Activated T-cell treated with anti-CD3 and anti-CD28 coated beads for 24 hours (primary cell): ENCODE results near the gene ENHO.

Experiments
- DNase-seq: peaks from one replicate; pipeline ENCODE4 v3.0.0-alpha.2; 2020; ENCODE audit warnings: low read depth

Gene ENHO

GRCh38 chr9:34524349-34524748, 1.6 kb upstream of the ENHO start:
- no peak for DNase-seq

DNA sequence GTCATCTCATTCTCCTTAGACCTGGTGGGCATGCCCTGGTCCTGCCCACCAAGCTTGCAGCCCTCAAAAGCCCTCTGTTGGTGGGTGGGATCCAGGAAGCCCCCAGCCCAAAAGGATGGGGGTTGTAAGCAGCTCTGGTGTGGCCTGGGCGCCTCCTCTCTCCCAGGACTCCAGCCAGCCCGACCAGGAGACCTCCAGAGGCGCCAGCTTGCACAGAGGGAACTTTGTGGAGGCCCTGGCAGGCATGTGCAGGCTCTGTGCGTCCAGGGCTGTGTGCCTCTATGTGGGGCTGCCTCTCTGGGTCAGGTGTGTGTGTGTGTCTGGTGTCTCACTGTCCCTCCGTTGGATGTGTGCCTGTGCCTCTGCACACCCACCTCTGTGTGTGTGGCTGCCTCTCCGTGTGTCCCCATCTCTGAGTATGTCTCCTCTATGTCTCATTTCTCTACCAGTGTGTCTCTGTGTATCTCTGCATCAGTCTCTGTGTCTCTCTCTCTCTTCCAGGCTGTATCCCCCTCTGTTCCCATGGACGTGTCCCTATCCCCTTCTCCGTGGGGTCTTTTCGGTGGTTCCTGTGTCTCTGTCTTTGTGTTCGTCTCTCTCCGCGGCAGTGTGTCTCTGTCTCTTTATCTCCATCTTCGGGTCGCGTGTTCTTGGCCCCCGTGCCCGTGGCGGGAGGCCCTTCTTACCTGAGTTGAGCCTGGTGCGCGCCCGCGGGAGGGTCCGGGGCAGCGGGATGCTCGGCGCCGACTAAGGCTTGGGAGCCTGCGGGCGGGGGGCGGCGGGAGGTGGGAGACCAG, 501 bp downstream of the ENHO start:
- no peak for DNase-seq

DNA sequence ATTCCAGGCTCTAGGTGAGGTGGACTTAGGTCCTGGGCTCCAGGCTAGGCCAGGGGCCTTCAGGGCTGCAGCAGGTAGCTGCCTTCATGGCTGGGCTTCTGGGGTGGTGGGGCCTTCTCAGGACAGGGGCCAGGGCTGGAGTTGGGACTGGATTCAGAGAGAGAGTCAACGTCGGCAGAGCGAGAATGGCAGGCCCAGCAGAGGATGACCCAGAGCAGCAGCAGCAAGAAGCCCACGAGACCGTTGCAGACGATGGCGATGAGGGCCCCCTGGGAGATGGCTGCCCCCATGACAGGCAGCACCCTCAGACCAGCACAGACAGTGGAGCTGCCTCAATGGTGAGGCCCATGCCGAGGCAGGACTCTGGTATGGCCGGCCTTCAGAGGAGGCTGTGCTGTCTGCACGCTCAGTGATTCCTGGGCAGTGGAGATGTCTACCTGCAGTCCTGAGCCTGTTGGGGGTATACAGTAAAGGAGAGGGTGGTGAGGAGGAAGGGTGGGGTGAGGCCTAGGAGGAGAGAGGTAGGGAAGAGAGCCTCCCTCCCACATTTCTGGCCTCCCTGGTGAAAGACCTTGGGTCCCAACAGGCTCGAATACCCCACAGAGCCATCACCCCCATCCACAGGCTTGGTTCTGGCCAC, 1.3 kb downstream of the ENHO start:
- no peak for DNase-seq

GRCh38 chr9:34520505-34521385, 2.0 kb downstream of the ENHO start:
- DNase-seq, result no peak

DNA sequence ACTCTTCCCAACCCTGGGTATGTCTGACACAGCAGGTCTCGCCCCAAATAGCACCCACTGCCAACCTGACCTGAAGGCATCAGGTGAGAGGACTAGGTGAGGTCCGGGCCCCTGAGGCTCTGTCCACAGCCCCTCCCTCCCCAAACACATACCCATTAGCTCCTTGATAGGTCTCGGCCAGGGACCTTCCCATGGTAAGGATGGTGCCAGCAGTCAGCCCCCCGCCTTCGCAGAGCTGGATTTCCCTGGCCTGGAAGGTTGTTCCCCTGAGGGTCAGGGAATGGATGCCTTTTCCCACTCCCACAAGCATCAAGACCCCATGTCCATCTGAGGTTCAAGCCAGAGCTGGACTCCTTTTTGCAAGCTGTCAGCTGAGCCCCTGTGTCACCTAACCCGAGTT, 2.7 kb downstream of the ENHO start:
- DNase-seq, result no peak

DNA sequence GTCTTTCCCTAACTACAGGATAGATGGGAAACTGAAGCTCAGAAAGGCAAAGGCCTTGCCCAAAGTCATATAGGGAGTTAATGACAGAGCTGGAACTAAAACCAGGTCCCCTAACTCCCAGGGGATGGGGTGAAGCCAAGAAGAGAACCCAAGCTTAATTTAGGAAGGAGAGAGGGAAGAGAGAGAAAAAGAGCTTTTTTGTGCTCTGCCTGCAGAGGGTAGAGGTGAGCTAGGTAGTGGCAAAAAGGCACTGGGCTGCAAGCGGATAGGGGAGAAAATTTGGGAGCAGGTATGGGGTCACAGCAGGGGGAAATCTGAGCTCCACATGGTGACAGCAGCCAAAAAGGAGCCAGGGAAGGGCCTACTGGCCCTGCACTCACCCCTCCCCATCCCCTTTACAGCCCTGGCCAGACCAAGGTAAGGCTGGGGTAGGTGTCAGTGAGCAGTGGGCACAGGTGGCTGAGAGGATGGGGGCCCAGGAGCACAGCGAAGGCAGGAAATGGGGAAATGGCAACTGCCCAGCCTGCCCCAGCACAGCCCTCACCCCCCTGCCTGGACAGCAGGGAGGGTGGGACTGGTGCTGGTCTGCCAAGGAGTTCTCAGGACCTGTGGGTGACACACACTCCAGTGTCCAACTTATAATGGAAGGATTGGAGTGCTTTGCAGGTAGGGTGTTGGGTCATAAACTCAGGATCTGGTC, 3.3 kb downstream of the ENHO start:
- DNase-seq, result no peak

DNA sequence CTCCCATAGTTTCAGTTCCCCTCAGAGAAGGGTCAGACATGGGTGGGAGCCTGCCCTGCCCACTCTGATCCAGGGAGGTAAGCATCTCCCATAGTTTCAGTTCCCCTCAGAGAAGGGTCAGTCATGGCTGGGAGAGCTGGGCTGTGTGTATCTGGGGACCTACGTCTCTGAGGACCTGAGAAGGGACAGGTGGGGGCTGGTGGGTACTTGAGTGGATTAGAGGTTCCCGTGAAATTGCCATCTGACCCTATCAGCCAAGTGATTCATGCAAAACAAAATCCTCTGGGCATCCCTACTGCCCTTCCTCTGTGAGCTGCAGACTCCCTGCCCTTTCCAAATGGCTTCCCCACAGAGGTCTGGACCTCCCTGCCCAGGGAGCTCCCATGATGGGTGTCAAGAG, 3.9 kb downstream of the ENHO start:
- DNase-seq, result no peak

- DNase-seq, result no peak
Observed at GRCh38 chr9:34518110-34518616, 4.6 kb downstream of the ENHO start.

- DNase-seq, result no peak
Observed at GRCh38 chr9:34517185-34517584, 5.6 kb downstream of the ENHO start.

GRCh38 chr9:34515959-34516358, 6.8 kb downstream of the ENHO start:
- DNase-seq, result no peak

DNA sequence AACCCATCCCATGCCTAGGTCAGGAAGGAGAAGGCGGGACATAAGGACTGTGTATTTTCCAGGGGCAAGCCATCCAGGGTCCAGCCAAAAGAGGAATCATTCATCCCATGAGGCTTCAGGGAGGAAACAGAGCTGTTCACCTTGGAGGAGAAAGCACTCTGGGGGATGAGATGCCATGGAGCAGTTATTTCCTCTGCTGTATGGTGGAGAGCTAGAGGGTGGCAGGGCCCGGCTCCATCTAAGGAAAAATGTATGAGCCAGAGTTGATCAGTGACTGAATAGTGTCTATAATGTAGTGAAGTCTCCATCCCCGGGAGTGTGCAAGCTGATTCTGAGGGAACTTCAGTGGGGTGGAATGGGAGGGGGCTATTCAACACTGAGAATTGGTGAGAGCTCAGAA, 8.0 kb downstream of the ENHO start:
- no peak for DNase-seq

GRCh38 chr9:34514401-34514800, 8.4 kb downstream of the ENHO start:
- no peak for DNase-seq

GRCh38 chr9:34513567-34514214, 9.1 kb downstream of the ENHO start:
- DNase-seq, result no peak

DNA sequence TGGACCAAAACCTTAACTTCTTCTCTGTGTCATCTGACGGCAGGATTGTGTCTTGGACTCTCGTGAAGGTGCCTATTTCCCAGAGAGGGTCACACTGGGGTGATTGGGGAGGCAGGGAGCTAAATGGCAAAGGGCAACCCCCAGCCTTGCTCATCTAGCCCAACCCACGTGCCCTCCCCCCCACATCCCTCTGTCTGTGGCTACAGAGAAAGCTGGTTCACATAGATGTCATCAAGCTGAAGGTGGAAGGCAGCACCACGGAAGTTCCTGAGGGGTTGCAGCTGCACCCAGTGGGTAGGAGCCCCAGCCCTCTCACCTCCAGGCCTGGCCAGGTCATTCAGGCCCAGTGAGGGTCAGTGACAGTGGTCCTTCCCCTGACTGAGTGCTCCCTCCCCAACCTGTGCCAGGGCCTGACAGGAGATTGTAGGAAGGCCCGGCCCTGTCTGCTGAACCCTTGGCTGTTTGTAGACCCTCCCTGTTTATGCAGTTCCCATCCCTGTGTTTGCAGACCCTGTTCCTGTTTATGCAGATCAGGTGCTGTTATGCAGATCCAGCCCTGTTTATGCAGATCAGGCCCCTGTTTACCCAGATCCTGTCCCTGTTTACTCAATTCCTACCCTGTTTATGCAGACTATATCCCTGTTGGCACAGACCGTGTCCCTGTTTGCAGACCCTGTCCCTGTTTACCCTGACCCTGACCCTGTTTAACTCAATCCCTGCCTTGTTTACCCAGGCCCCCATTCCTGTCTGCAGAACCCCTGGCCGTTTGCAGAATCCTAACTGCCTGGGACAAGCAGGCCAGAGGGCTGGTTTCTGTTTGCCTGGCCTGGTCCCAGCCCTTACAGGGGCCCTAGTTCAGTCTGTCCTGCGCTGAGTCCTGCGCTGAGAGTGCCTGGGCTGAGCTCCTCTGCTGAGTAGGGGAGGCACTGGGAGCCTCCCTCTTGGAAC, 10.4 kb downstream of the ENHO start:
- no peak for DNase-seq

DNA sequence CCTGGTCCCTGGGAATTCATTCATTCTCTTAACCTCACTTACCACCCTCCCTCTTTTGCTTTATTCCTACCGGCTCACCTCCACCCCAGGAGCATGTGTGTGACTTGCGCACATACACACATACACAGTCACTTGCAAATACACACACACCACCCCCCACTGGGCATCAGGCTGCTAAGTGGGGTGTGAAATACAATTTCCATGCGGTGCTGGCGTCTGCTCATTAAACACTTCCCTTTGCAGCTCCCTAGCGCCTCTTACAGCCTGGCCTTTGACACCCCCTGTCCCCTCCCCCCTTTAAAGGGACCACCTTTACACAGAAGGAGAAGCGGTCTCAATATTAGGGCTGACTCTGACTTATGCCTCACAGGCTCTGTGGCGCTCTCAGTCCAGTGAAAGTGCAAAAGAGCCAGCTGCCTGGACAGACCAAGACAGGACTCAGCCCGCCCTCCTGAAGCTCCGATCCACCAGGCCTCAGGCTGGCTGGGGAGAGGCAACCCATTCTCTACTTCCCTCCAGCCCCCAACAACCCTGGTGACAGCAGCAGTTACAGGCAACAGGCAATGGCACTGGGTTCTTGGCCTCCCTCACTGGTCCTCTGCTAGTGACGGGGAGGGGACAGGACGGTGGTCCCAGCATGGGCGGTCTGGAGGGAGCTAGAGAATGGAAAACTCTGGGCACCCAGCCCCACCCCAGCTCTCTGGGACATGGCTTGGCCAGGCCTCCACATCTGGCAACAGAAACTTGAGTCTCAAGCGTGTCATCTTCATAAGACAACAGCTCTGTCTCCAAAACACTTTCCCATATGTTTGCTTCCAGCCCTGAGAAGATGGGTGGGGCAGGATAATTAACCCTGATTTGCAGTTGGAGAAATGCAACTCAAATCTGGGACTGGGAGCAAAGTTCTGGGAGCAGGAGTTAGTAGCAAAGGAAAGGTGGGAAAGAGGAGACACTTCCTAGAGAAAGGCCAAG, 12.0 kb downstream of the ENHO start:
- no peak for DNase-seq

GRCh38 chr9:34508951-34509350, 13.8 kb downstream of the ENHO start:
- DNase-seq, result no peak

DNA sequence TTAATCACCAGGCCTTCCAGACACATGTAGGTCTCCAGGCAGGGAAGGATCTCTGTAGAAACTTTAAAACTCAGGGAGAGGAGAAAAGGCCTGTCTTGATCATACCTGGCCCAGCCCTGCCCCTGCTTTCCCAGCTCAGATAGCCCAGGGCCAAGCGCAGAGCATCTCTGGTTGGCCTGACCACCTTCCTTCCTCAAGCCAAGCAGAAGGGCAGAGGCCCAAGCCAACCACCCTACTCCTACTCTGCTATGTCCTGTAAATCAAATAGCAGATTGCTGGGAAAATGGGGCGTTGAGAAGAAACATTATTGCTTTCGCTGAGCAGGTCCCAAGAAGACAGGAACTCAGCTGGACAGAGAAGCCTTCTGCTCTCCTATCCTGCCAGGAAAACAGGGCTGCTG, 14.3 kb downstream of the ENHO start:
- no peak for DNase-seq

- DNase-seq, result no peak
Observed at GRCh38 chr9:34507966-34508365, 14.8 kb downstream of the ENHO start.

- DNase-seq, result no peak
Observed at GRCh38 chr9:34507556-34507955, 15.2 kb downstream of the ENHO start.
